Neuron (in vitro differentiated cells): ENCODE measurements around the gene SPATA17.
"Not testable (repeated sequence)": the region's sequence is repeated elsewhere in the genome, so short reads cannot be mapped to it uniquely, and the experiment has no call there.

ENCODE experiments used
- H2AFZ ChIP-seq: one replicate; pipeline ENCODE4 v1.6.1; 2013; ENCODE audit warnings: low read depth, mild to moderate bottlenecking, inconsistent platforms, low read length, moderate library complexity
- H3K27me3 ChIP-seq: one replicate; pipeline ENCODE4 v1.6.1; 2013; ENCODE audit warnings: low read length; ENCODE audit not compliant: insufficient read depth
- H3K36me3 ChIP-seq: one replicate; pipeline ENCODE4 v1.6.1; 2013; ENCODE audit warnings: low read length; ENCODE audit not compliant: insufficient read depth
- H3K4me1 ChIP-seq: one replicate; pipeline ENCODE4 v1.6.1; 2013; ENCODE audit warnings: low read length; ENCODE audit not compliant: insufficient read depth
- H3K4me3 ChIP-seq: 2 replicates; pipeline ENCODE4 v1.5.1; 2013; ENCODE audit warnings: mild to moderate bottlenecking, low read length, moderate library complexity
- H3K9me3 ChIP-seq: one replicate; pipeline ENCODE4 v1.6.1; 2013; ENCODE audit warnings: low read length

Gene SPATA17, protein sequence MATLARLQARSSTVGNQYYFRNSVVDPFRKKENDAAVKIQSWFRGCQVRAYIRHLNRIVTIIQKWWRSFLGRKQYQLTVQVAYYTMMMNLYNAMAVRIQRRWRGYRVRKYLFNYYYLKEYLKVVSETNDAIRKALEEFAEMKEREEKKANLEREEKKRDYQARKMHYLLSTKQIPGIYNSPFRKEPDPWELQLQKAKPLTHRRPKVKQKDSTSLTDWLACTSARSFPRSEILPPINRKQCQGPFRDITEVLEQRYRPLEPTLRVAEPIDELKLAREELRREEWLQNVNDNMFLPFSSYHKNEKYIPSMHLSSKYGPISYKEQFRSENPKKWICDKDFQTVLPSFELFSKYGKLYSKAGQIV

DNA sequence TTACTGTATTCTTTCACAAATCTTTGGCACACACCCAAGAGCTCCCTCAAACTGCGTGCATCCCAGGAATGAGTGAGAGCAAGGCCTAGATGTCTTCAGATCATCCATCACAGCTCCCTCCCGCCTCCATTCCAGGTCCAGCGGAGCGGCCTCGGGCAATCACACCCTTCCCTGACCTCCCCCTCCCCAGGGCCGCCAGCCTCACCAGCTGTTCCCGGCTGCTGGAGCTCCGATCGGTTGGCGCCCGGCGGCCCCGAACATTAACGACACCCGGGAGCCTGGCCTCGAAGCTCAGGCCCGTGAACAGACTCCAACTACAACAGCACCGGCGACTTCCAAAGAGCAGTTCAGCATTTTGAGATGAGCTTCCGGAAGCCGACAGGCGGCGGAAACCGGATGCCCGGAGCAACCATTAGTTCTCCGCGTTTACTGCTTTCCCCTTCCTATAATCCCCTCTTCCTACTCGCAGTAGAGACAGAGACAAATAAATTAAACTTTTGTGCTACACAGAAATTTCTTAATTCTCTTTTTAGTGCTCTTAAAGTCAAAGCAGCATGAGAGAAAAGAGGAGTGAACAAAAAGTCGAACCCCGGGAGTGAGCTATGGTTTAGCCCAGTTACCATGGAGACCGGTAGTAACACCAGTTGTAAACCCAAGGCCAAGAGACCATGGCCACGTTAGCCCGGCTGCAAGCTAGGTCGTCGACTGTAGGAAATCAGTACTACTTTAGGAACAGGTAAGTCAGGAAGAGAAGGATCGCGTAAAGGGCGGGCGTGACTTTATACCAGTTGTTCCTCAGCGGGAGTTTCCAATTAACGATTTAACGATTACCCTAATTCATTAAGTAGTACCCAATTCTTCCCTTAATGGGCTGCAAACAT, at the start of gene SPATA17, which contains the start of gene GPATCH2:
SPATA17 (plus strand) TSS at position 634 of the 881 bp plus-strand sequence; CDS start at position 669, 35 bp downstream.
GPATCH2 (minus strand) TSS at position 380 of the 881 bp plus-strand sequence; CDS start at position 261, 119 bp downstream.
- H3K27me3 ChIP-seq, result no peaks in the 10 kb centered on the region

DNA sequence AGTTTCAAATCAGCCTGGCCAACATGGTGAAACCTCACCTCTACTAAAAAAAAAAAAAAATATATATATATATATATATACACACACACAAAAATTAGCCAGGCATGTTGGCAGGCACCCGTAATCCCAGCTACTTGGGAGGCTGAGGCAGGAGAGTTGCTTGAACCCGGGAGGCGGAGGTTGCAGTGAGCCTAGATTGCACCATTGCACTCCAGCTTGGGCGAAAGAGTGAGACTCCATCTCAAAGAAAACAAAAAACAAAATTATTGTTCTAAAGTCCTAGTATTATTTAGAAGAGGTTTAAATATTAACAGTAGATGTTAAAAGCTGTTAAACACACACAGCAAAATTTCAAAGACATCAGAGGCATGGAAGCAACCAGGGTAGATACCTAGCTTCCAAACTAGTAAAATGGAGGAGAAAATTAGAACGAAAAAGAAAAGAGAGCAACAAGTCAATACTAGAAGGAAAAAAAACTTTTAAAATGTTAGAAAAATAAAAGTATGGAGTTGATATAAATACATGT, 46.8 kb upstream of the SPATA17 start:
- H3K36me3 ChIP-seq, result peaks cover 13% of the 10 kb centered on the region
- H3K9me3 ChIP-seq, H3K4me3 ChIP-seq, H2AFZ ChIP-seq, H3K4me1 ChIP-seq, H3K27me3 ChIP-seq: not testable (repeated sequence)

More for the DNA sequence above, at the start of gene SPATA17, which contains the start of gene GPATCH2:
- Histone ChIP-seq H3K4me3 (peak within 1 kb of the TSS; percentile 93), H2AFZ (peak within 1 kb of the TSS; percentile 94), H3K4me1 (peaks cover 16% of the 10 kb centered on the region), H3K36me3 (no peaks in the 10 kb centered on the region), H3K9me3 (no peaks in the 10 kb centered on the region)

DNA sequence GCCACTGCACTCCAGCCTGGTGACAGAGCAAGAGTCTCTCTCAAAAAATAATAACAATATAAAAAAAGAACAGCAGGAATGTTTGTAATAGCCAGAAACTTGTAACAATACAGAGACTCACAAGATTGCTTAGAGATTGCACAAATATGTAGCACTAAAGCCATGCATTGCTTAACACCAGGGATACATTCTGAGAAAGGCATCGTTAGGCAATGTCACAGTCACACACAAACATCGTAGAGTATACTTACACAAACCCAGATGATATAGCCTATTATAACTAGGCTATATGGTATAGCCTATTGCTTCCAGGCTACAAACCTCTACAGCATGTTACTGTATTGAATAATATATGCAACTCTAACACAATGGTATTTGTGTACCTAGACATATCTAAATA, 45.6 kb upstream of the SPATA17 start:
- Histone ChIP-seq H3K4me3 (no peak overlapping the region), H3K4me1 (no peaks in the 10 kb centered on the region), H3K36me3 (peaks cover 13% of the 10 kb centered on the region), H3K9me3 (no peaks in the 10 kb centered on the region), H3K27me3 (no peaks in the 10 kb centered on the region), H2AFZ (no peak overlapping the region)

DNA sequence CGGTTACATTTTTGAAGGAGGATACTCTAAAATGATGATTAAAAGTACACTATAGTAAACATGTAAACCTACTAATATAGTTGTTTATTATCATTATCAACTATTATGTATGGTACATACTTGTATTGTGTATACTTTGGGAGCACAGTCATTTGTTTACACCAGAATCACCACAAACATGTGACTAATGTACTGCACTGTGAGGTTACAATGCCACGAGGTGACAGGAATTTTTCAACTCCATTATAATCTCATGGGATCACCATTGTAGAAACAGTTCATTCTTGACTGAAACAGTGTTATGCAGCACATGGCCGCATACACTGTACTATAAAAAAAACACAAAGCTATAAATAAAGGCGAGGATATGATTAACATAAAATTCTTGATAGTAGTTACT, 44.6 kb upstream of the SPATA17 start:
- Histone ChIP-seq H2AFZ (no peak overlapping the region), H3K4me3 (no peak overlapping the region), H3K36me3 (peaks cover 8% of the 10 kb centered on the region), H3K9me3 (no peaks in the 10 kb centered on the region), H3K27me3 (no peaks in the 10 kb centered on the region), H3K4me1 (no peaks in the 10 kb centered on the region)

DNA sequence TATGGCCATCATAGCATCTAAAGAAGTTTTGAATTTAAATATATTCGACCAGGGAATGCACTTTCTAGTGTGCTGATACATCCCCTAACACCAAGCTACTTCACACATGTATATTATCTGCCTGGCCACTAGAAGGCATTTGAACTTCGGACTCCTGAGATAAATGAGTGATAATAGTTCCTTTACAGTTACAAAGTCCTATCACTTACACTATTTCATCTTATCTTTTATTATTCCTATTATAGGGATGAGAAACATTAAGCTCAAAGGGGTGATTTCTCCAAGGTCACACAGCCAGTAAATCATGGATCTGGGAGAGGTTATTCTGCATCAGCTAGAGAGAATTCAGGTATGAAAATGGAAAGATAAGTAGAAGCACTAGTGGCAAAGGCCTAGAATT, 40.5 kb upstream of the SPATA17 start:
- H3K4me3 ChIP-seq, result no peak overlapping the region
- H2AFZ ChIP-seq, result no peak overlapping the region
- H3K4me1 ChIP-seq, result no peaks in the 10 kb centered on the region

DNA sequence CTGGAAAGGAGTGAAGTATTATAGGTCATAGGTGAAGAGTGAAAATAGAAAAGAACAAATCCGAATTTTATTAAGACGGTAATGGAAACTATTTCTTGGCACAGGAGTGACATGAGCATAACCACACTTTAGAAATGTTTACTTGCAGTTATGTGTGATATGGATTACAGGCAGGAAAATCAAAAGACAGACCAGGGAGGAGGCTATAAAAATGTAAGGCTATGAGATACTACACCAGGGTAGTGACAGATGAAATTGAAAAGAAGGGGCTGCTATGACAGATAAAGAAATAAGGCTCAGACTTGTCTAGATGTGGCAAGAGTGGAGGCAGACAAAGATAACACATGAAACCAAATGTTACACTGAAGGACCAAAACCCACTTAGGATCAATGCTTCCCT, 32.0 kb upstream of the SPATA17 start:
- Histone ChIP-seq H2AFZ (no peak overlapping the region), H3K4me3 (no peak overlapping the region), H3K36me3 (peaks cover 12% of the 10 kb centered on the region), H3K9me3 (no peaks in the 10 kb centered on the region), H3K27me3 (no peaks in the 10 kb centered on the region), H3K4me1 (no peaks in the 10 kb centered on the region)

More for the DNA sequence above, 40.5 kb upstream of the SPATA17 start:
- Histone ChIP-seq H3K9me3 (no peaks in the 10 kb centered on the region), H3K36me3 (peaks cover 8% of the 10 kb centered on the region), H3K27me3 (no peaks in the 10 kb centered on the region)

DNA sequence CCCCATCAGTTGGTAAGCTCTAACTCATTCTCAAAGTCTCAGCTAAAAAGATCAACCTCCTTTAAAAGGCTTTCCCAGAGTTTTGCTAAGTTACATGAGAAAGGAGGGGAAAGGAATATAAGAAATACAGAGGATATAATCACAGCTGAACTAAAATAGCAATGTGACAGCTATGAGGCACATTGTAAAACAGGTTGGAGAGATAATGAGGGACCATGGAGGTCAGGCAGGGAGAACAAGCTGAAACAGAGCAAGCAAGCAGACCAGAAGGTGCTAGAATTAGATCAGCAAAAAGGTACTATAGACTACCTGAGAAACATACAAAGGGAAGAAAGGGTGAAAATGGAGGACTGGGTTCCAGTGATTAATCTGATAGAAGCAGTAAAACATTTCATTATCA, 28.8 kb upstream of the SPATA17 start:
- Histone ChIP-seq H3K4me3 (no peak overlapping the region), H3K27me3 (no peaks in the 10 kb centered on the region), H3K4me1 (no peaks in the 10 kb centered on the region)

DNA sequence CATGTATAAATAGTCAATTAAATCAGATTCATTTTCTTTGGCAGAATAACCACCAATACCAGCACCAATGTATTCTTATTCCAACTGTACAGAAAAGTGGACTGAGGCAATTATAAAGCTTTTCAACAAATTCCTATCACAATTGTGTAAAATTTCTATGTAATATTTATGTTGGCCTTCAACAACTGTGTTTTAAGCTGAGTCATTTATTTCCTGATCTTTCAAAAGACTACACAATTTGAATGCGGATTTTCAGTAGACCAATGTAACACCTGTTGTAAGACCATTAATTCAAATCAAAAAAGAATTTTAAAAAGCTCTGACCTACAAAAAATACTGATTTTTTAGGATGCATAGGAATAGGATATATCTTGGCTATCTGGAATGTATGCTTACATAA, 25.8 kb upstream of the SPATA17 start:
- Histone ChIP-seq H3K36me3 (peaks cover 14% of the 10 kb centered on the region), H3K9me3 (no peaks in the 10 kb centered on the region), H3K4me1 (no peaks in the 10 kb centered on the region), H3K27me3 (no peaks in the 10 kb centered on the region), H3K4me3 (no peak overlapping the region), H2AFZ (no peak overlapping the region)

More for the DNA sequence above, 28.8 kb upstream of the SPATA17 start:
- Histone ChIP-seq H3K9me3 (no peaks in the 10 kb centered on the region), H3K36me3 (peaks cover 8% of the 10 kb centered on the region), H2AFZ (no peak overlapping the region)

DNA sequence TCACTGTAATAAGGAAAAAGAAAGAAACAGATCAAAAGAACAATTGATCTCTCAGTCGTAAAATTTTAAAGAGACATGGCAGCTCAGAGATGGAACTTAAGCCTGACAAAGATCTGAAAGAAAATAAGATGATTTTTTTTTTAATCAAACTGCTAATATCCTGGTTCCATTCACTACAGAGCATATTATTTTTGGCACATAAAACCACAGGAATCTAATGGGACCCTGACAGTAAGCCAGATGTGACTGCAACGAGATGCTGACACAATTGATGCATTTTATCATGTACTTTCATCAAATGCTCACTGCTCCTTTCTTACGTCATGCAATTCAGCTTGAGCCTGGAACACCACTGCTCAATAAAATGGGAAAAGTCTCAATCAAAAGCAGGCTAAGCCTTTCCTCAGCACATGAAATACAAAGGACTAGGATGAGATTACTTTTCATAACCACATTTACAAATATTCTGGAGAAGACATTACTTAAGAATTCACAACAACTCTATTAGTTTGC, 16.9 kb upstream of the SPATA17 start:
- Histone ChIP-seq H3K4me1 (no peaks in the 10 kb centered on the region), H3K27me3 (no peaks in the 10 kb centered on the region), H3K9me3 (no peaks in the 10 kb centered on the region), H3K36me3 (peaks cover 33% of the 10 kb centered on the region), H3K4me3 (no peak overlapping the region), H2AFZ (no peak overlapping the region)

DNA sequence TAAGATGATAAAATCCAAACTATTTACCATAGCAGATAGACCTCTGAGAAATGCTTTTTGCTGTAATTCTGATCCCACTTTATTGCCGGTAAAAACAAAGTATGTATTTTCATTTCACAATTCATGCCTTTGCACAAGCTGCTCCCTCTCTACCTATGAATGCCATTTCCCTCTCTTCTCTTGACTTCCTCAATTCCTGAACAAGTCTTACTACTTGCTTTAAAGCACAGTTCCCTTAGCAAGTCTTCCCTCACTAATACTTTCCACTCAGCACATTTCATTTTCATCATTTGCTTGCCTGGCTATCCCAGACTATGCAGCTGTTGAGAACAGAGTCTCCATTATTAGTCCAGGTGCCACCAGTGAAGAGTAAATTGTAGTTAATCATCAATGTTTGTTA, 14.0 kb upstream of the SPATA17 start:
- Histone ChIP-seq H3K4me3 (no peak overlapping the region), H3K27me3 (no peaks in the 10 kb centered on the region), H3K9me3 (no peaks in the 10 kb centered on the region), H2AFZ (no peak overlapping the region), H3K4me1 (no peaks in the 10 kb centered on the region), H3K36me3 (peaks cover 25% of the 10 kb centered on the region)

DNA sequence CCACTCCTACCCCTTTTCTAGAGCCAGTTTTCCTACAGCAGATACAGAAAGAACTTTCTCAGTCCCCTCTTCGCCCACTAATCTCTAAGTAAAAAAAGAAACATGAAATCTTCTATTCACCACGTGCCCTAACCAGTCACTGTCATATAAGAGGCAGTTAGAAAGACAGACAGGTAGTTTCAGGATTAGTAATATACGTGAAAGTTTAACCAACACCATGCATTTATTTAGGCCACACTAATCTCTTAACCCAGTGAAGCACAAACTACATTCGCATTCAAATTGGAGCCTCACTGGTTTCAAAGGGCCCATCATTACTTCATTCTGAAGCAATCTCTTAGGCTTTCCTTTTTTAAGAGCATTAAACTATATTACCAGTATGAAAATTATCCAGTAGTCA, 10.3 kb upstream of the SPATA17 start:
- H3K9me3 ChIP-seq, result peaks cover 3% of the 10 kb centered on the region
- no peaks in the 10 kb centered on the region for H3K27me3 ChIP-seq
- no peaks in the 10 kb centered on the region for H3K4me1 ChIP-seq
- H3K4me3 ChIP-seq, result no peak overlapping the region
- no peak overlapping the region for H2AFZ ChIP-seq
- peaks cover 23% of the 10 kb centered on the region for H3K36me3 ChIP-seq

DNA sequence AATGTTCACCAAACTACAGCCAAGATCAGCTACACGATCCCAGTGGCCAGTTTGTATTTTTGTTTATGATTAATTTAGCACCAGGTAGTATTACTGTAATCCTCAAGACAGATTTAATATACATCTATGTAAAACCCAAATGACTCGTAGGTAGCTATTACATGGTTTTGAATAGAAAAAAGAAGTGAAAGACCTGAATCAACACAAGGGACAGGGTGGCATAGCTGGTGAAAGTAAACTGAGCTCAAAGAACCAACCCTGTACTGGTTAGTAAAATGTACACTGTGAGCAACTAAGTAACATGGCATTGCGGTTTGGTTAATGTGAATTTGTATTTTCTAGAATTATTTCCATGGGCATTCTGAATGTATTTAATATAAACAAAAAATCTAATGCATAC, 9.1 kb upstream of the SPATA17 start:
- H3K27me3 ChIP-seq, result no peaks in the 10 kb centered on the region
- no peaks in the 10 kb centered on the region for H3K4me1 ChIP-seq
- peaks cover 23% of the 10 kb centered on the region for H3K36me3 ChIP-seq
- no peak overlapping the region for H2AFZ ChIP-seq
- no peak overlapping the region for H3K4me3 ChIP-seq
- H3K9me3 ChIP-seq, result peaks cover 3% of the 10 kb centered on the region

DNA sequence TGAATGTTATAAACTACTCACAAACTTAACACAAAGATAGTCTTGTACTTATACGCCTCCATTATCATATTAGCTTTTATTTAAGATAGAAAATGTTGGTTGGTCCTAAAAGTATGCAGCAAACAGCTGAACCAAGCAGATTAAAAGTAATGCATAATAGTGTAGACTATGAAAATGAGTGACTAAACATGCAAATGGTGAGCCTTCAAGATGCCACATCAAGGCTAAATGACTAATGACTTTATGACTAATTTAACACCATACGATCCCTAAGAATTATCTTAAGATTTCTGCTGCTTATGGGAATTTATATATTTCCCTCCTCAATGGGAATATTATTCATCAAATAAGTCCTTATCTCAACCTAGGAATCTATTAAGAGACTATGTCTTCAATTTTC, 4.8 kb upstream of the SPATA17 start:
- Histone ChIP-seq H3K36me3 (no peaks in the 10 kb centered on the region), H3K4me3 (no peak overlapping the region), H3K27me3 (no peaks in the 10 kb centered on the region), H2AFZ (no peak overlapping the region), H3K4me1 (peaks cover 12% of the 10 kb centered on the region), H3K9me3 (peaks cover 3% of the 10 kb centered on the region)
